Measurements from ENCODE around the gene HIVEP1.
A peak's percentile ranks its signal among the peaks of the same experiment; 100 is the strongest.
"Not testable (repeated sequence)": the region's sequence is repeated elsewhere in the genome, so short reads cannot be mapped to it uniquely, and the experiment has no call there.

The HIVEP1 gene

DNA sequence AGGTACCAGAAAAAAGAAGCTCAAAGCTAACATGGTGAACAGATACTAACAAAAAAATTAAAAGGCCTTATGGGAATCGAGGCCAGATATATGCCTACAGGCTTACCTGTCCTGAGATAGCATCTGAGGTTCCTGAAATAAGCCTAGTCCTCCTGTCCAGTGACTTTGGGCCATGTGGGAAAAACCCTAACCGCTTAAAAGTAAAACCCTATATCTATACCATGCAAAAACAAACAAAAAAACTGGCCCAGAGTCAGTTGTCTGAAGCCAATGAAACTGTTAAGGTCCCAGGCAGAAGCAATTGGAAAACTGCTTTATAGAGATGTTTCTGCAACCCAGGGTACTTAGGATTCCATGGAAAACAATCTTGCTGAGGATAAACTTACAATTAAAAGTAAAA is 122.9 kb downstream of the HIVEP1 start:
- Mint-ChIP-seq H3K9me3 (peaks cover 9% of the 10 kb centered on the region), H3K36me3 (ENCODE audit: low read depth) (peaks cover 47% of the 10 kb centered on the region), H3K4me1 (ENCODE audit: low read depth) (peaks cover 22% of the 10 kb centered on the region), H3K4me3 (no peak overlapping the region), H3K27ac (no peak overlapping the region), H3K27me3 (ENCODE audit: low read depth) (no peaks in the 10 kb centered on the region)

DNA sequence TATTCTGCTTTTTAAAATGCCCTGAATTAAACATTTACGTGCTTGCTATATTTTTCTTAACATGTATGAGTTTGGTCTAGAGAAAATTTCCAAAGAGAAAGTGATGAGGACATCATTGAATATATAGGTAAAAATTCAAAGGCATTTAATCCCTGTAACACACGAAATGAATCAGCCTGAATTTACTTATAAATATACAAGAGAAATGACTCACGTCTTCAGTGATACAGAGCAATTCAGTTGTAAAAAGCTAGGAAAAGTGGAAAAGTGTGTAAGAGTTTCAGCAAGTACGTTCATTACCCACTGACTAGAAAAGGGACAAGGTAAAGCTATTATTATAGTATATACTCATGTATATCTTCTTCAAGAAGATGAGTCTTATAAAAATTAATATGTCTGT is 124.8 kb downstream of the HIVEP1 start:
- Mint-ChIP-seq H3K9me3 (peaks cover 15% of the 10 kb centered on the region), H3K4me3 (no peak overlapping the region), H3K36me3 (ENCODE audit: low read depth) (peaks cover 60% of the 10 kb centered on the region), H3K27me3 (ENCODE audit: low read depth) (no peaks in the 10 kb centered on the region), H3K4me1 (ENCODE audit: low read depth) (peaks cover 19% of the 10 kb centered on the region), H3K27ac (no peak overlapping the region)

DNA sequence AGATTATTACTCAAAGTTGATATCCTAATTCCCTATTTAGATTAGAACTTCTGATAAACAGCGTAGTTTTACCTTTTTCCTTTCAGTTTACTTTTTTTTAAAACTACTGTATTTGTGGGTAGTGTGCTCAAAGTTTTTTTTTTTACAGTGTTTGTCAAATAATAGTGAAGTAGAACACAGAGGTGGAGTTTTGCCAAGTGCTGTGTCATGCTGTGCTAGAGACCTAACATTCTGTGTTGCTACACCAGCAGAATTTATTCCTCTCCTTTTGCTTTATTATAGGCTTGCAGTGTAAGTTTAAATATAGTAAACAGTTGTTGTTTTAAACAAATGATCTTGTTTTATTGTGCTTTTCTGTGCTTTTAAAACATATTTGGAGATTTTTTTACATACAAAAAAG is 125.4 kb downstream of the HIVEP1 start:
- Mint-ChIP-seq H3K9me3 (peaks cover 21% of the 10 kb centered on the region), H3K4me3 (no peak overlapping the region), H3K36me3 (ENCODE audit: low read depth) (peaks cover 63% of the 10 kb centered on the region), H3K27ac (no peak overlapping the region), H3K4me1 (ENCODE audit: low read depth) (peaks cover 22% of the 10 kb centered on the region), H3K27me3 (ENCODE audit: low read depth) (no peaks in the 10 kb centered on the region)

DNA sequence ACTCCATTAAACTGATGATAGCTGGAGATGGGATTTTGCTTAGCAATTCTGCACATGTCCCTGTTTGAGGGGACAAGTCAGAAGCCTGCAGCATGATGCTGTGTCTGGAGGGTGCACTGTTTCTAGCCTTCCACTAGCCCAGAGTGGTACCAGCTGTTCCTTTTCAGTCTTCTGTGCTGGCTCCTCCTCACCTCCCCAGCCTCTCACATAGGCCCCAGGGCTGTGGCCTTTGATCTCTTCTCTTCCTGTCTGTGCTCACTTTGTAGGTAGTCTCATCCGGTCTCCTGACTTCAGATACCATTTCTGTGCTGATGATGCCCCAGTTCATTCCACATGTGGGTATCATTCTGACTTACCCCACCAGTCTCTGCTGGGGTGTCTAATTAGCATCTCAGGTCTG is 126.3 kb downstream of the HIVEP1 start:
- peak overlapping the region; percentile 92 for H3K27ac Mint-ChIP-seq
- peaks cover 22% of the 10 kb centered on the region for H3K4me1 Mint-ChIP-seq (ENCODE audit: low read depth)
- peaks cover 21% of the 10 kb centered on the region for H3K9me3 Mint-ChIP-seq
- H3K27me3 Mint-ChIP-seq (ENCODE audit: low read depth), result no peaks in the 10 kb centered on the region
- peaks cover 68% of the 10 kb centered on the region for H3K36me3 Mint-ChIP-seq (ENCODE audit: low read depth)
- peak overlapping the region; percentile 53 for H3K4me3 Mint-ChIP-seq

DNA sequence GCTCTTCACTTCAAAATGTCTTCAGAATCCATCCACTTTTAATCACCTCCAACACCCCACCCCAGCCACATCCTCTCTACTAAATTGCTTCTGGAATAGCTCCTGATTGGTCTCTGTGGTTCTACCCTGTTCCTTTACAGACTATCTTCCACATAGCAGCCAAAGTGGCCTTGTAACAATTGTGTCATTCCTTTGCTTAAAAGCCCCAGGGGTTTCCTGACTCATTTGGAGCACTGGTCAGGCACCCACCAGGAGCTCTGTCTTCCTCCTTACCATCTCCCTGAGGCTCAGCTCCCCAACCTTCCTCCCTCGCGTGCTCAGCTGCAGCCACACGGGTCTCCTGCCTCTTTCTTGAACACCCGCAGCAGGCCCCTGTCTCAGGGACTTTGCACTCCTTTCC is 126.8 kb downstream of the HIVEP1 start:
- H3K4me3 Mint-ChIP-seq, result peak overlapping the region; percentile 53
- peaks cover 21% of the 10 kb centered on the region for H3K9me3 Mint-ChIP-seq
- H3K36me3 Mint-ChIP-seq (ENCODE audit: low read depth), result peaks cover 68% of the 10 kb centered on the region
- no peaks in the 10 kb centered on the region for H3K27me3 Mint-ChIP-seq (ENCODE audit: low read depth)
- H3K27ac Mint-ChIP-seq, result peak overlapping the region; percentile 92
- H3K4me1 Mint-ChIP-seq (ENCODE audit: low read depth), result peaks cover 22% of the 10 kb centered on the region

DNA sequence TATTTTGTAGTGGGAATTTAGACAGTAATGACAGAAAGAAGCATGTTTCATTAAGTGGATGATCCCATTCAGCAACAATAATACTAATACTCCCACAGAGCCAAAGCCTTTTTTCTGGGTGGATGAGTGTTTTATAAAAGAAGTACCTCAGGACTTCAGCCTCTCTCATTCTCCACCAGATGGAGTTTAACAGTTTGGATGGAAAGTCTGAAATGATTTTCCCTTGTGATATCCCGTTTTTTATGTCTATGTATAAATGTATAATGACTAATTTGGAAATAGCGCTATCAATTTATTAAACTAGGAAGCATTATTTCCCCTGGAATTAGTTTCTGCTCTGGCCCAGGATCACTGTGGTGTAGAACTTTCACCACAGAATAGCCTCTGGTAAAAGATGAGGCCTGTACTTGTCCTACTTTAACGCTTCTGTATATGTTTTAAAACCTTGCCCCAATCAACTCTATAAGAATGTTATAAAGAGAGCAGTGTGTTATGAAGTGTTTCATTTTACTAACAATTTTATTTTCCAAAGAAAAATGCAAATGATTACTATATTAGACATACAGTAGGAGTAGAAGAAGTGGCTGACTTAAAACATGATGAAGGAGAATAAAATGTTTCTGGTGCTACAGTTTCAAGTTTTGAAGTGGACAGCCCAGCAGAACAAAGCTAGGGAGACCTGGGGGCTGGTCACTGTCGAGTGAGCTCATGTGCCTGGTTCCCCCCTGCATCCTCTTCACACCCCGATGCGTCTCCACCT is 135.6 kb downstream of the HIVEP1 start:
- no peaks in the 10 kb centered on the region for H3K27me3 Mint-ChIP-seq (ENCODE audit: low read depth)
- peaks cover 8% of the 10 kb centered on the region for H3K36me3 Mint-ChIP-seq (ENCODE audit: low read depth)
- no peak overlapping the region for H3K27ac Mint-ChIP-seq
- H3K9me3 Mint-ChIP-seq, result no peaks in the 10 kb centered on the region
- peaks cover 13% of the 10 kb centered on the region for H3K4me1 Mint-ChIP-seq (ENCODE audit: low read depth)
- no peak overlapping the region for H3K4me3 Mint-ChIP-seq

DNA sequence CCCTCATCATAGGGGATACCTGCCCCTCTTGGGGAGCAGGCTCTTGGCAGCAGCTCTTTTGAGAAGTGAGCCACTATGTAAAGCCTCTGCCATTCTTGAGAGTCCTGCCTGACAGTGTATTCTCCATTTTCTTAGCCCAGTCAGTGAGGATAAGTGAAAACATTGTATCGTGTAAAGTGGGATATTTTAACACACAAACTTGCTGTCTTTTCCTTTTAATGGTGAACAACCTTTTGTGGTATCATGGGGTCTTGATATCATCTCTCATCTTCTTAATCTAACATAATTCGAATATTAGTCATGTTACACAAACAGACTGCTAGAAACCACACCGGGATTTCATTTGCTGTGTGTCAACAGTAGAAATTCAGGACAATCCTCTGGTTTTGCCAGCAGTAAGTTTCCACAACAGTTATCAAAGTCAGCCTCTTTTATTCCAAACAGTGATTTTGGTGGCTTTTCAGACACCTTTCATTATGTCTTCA is 136.2 kb downstream of the HIVEP1 start:
- Mint-ChIP-seq H3K4me3 (no peak overlapping the region), H3K9me3 (no peaks in the 10 kb centered on the region), H3K36me3 (ENCODE audit: low read depth) (peaks cover 6% of the 10 kb centered on the region), H3K4me1 (ENCODE audit: low read depth) (peaks cover 13% of the 10 kb centered on the region), H3K27me3 (ENCODE audit: low read depth) (no peaks in the 10 kb centered on the region), H3K27ac (no peak overlapping the region)

DNA sequence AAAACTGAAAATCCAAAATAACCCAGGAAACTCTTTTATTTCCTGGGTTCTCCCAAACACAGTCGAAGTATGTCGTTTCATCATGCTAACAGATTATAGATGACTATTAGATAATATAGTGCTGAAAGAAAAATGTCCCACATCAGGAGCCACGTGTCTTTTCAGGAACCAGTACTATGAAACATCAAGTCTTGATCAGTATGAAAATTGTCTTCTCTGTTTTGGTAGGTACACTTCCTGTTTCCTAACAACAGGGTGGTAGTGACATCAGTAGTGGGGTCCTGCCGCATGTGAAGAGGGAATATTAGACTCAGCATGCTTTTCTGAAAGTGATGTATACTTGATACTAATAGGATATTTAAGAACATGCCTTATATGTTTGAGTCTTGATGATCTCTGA is 136.7 kb downstream of the HIVEP1 start:
- Mint-ChIP-seq H3K9me3 (no peaks in the 10 kb centered on the region), H3K4me1 (ENCODE audit: low read depth) (peaks cover 13% of the 10 kb centered on the region), H3K27me3 (ENCODE audit: low read depth) (no peaks in the 10 kb centered on the region), H3K4me3 (no peak overlapping the region), H3K27ac (no peak overlapping the region), H3K36me3 (ENCODE audit: low read depth) (peaks cover 6% of the 10 kb centered on the region)

DNA sequence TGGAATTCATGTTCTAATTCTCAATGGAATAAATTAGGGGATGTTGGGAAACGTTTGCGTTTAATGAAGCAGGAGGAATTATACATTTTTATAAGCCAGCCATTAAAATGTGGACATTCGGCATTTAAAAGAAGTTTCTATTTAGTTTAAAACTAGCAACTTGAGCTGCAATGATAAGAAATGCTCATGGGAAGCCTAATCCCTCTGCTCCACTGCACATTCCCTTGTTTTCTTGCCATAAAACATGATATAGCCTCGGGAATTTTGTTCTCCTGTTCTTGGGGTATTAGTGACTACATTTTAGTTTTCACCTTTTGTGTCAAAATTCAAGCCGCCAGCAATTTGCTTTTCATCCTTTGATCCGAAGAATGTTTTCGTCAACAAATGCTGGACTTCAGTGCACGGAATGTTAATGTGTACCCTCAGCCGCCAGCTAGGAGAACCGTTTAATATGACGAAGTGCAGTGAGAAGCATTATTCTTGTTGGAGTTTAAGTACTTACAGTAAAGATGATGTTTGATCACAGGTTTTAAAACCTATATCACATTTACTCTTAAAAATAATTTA is 137.9 kb downstream of the HIVEP1 start:
- H3K27ac Mint-ChIP-seq, result no peak overlapping the region
- H3K9me3 Mint-ChIP-seq, result no peaks in the 10 kb centered on the region
- peaks cover 13% of the 10 kb centered on the region for H3K4me1 Mint-ChIP-seq (ENCODE audit: low read depth)
- no peak overlapping the region for H3K4me3 Mint-ChIP-seq
- H3K36me3 Mint-ChIP-seq (ENCODE audit: low read depth), result peaks cover 6% of the 10 kb centered on the region
- H3K27me3 Mint-ChIP-seq (ENCODE audit: low read depth), result no peaks in the 10 kb centered on the region

DNA sequence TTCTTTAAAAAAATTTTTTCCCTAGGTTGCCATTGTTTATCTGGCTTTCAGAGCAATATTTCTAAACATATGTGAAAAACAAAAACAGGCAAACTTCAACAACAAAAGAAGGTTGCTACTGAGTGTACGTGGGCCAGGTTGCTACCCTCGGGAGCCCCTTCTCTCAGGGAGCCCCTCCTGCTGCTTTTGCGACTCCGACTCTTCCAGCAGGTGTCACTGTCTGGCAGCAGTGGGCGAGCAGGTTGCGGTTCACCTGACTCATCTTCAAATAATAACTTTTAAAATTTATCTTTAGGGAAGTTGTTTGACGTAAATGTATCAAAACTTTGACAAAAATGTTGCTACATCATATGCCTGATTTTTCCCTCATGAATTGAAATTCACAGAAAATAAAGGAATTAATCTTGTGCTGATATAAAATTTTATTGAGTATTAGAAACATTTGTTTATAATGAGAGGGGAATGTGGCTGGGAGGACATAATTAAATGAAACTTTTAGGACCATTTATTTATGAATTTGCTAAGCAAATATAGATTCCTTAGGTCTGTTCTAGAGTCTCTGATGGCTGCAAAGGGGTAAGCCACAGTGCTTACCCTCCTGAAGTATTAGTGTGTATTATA is 138.8 kb downstream of the HIVEP1 start:
- Mint-ChIP-seq H3K27ac (no peak overlapping the region), H3K4me1 (ENCODE audit: low read depth) (peaks cover 13% of the 10 kb centered on the region), H3K27me3 (ENCODE audit: low read depth) (no peaks in the 10 kb centered on the region), H3K36me3 (ENCODE audit: low read depth) (peaks cover 11% of the 10 kb centered on the region), H3K9me3 (no peaks in the 10 kb centered on the region), H3K4me3 (no peak overlapping the region)

DNA sequence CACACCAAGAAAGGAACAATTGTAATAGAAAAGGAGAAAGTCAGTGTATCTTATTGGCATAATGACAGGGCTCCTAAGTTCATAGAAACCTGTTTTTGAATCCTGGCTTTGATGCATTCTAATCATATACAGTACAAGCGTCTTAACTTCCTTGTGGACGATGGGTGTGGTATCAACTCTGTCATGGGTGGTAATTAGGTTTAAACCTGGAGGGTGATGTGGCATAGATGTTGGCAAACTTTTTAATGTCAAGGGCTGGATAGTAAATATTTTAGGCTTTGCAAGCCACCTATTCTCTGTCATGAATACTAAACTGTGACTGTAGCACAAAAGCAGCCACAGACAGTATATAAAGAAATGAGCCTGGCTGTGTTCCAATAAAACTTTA is 139.3 kb downstream of the HIVEP1 start:
- Mint-ChIP-seq H3K4me3 (no peak overlapping the region), H3K4me1 (ENCODE audit: low read depth) (peaks cover 13% of the 10 kb centered on the region), H3K27me3 (ENCODE audit: low read depth) (no peaks in the 10 kb centered on the region), H3K36me3 (ENCODE audit: low read depth) (peaks cover 11% of the 10 kb centered on the region), H3K27ac (no peak overlapping the region), H3K9me3 (no peaks in the 10 kb centered on the region)

DNA sequence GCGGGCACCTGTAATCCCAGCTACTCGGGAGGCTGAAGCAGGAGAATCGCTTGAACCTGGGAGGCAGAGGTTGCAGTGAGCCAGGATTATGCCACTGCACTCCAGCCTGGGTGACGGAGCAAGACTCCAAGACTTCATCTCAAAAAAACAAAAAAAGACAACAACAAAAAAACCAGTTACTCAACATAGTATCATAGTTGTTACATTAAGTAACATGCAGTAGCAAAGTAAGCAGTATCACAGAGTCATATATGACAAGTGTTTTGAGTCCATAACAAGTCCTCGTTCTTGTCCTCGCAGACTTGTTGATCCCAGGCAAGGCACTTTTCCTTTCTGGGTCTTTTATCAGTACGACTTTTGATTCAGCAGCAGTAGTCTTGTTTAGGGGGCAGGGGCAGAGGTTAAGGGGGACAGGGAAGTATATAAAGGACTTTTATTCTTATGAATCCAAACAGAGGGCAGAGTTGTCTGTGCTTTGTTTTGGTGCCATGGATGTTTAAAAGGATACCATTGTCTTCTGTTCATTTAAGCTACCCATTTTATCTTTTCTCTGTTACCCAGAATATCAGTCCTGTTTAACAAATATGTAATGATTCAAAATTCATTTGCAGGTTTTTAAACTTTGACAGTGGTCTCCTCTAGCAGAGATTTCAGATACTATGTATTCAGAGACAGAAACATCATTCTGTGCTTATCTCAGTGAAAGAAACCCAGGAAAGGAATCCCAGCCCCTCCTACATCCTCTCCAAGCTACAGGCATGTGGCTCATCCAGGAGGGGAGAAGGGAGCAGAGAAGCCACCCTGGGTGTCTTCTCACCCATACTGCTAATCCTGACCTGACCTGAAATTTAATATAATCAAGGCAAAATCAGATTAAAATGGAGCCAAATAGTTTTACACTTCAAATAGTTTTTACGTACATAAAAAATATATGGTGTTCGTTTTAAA is 140.2 kb downstream of the HIVEP1 start:
- Mint-ChIP-seq H3K4me3 (no peak overlapping the region), H3K27ac (no peak overlapping the region), H3K9me3 (no peaks in the 10 kb centered on the region), H3K27me3 (ENCODE audit: low read depth) (no peaks in the 10 kb centered on the region), H3K36me3 (ENCODE audit: low read depth) (peaks cover 11% of the 10 kb centered on the region), H3K4me1 (ENCODE audit: low read depth) (peaks cover 14% of the 10 kb centered on the region)

DNA sequence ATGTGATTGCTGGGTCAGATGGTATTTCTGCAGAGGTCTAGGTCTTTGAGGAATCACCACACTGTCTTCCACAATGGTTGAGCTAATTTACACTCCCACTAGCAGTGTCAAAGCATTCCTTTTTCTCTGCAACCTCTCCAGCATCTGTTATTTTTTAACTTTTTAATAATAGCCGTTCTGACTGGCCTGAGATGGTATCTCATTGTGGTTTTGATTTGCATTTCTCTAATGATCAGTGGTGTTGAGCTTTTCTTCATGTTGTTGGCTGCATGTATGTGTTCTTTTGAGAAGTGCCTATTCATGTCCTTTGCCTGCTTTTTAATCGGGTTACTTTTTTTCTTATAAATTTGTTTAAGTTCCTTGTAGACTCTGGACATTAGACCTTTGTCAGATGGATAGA is 143.7 kb downstream of the HIVEP1 start:
- not testable (repeated sequence) for H3K9me3 Mint-ChIP-seq; H3K27me3 Mint-ChIP-seq (ENCODE audit: low read depth); H3K27ac Mint-ChIP-seq; H3K4me3 Mint-ChIP-seq
- Mint-ChIP-seq H3K4me1 (ENCODE audit: low read depth) (peaks cover 14% of the 10 kb centered on the region), H3K36me3 (ENCODE audit: low read depth) (peaks cover 23% of the 10 kb centered on the region)

DNA sequence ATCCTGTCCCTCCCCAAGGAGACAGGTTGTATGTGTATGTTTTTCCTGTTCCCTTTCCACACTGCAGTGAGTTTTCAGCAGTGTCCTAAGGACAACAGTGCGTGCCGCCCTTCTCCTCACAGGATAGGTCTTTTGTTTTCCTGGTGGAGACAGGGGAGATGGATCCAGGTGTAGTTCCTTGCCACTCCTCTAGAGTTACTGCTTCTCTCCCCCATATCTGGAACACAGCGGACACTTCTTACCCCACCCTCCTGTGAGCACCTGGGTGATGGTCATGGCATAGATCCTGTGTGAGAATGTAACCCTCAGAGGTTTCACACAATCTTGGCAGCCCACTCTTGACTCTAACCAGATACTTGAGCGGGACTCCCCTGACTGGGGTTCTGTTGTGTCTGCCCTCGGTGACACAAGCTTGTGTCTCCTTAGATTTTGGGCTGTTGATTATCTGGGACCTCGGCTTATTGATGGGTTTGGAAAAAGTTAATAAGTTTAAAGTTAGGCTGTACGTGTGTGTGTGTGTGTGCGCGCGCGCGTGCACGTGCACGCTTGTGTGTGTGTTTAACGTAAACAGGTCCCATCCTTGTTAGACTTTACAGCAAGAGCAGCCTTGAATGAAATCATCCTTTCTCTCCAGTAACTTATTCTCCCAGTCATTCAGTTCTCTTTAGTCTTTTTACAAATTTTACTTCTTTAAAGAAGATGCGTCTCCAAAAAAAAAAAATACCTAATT is 146.7 kb downstream of the HIVEP1 start:
- no peaks in the 10 kb centered on the region for H3K27me3 Mint-ChIP-seq (ENCODE audit: low read depth)
- H3K4me1 Mint-ChIP-seq (ENCODE audit: low read depth), result peaks cover 36% of the 10 kb centered on the region
- no peaks in the 10 kb centered on the region for H3K9me3 Mint-ChIP-seq
- H3K27ac Mint-ChIP-seq, result peak overlapping the region; percentile 32
- H3K4me3 Mint-ChIP-seq, result no peak overlapping the region
- H3K36me3 Mint-ChIP-seq (ENCODE audit: low read depth), result peaks cover 45% of the 10 kb centered on the region

All from T-helper 1 cell treated with Interleukin-12 subunit alpha and Interleukin-12 subunit beta and Interleukin-4 antibody, amounts not matched to agents 30 μg/mL and 1 μg/mL, for 36 hours (primary cell).